Upper lobe of right lung (tissue), 1 donor: ENCODE results near the gene PPTC7. TPM values are rescaled to one million over a fixed set of nuclear protein-coding genes. Genes with fewer than 3 reads are reported as not detected.

Source experiments
- ATAC-seq: fragments of 200-7000 bp; cut with Tn5 transposase; one replicate; pipeline ENCODE4 v1.9.1; 2020; ENCODE audit warnings: mild to moderate bottlenecking, moderate library complexity
- DNase-seq: peaks from one replicate; pipeline ENCODE4 v3.0.0-alpha.2; 2020
- H3K27ac ChIP-seq: fragments of 200-600 bp; one replicate; pipeline ENCODE4 v1.8.0; 2022
- H3K27me3 ChIP-seq: fragments of 200-600 bp; one replicate; pipeline ENCODE4 v1.8.0; 2022; ENCODE audit warnings: mild to moderate bottlenecking
- H3K36me3 ChIP-seq: fragments of 200-600 bp; one replicate; pipeline ENCODE4 v1.8.0; 2022
- H3K4me1 ChIP-seq: fragments of 200-600 bp; one replicate; pipeline ENCODE4 v1.8.0; 2022
- H3K4me3 ChIP-seq: fragments of 200-600 bp; one replicate; pipeline ENCODE4 v1.8.0; 2022; ENCODE audit warnings: mild to moderate bottlenecking
- H3K9me3 ChIP-seq: fragments of 200-600 bp; one replicate; pipeline ENCODE4 v1.8.0; 2022
- intact Hi-C: fragments of 100-400 bp; cut with DNase I; formaldehyde crosslinking; loops from one replicate; pipeline ENCODE4 v1.11.0; 2022
- total RNA-seq: library from RNA; stranded (reverse); fragmentation: NEBNext Ultra II Directional; extraction: Animal tissue kit (Norgen Biotek cat#: 25700); gene quantifications from one replicate; pipeline ENCODE4 v1.2.1, GENCODE V29; 2021
- TF ChIP-seq, protein P1 (sequence below): fragments of 200-600 bp; IDR thresholded peaks from one replicate; pipeline ENCODE4 v1.8.0; 2022; ENCODE audit warnings: antibody characterized with exemption
- donor health status: DM: no; HTN: yes; CAD: no; lungs with severe emphysema.

PPTC7 gene
- total RNA-seq, 1 donor from 2014 or later, result 26.4 TPM

DNA sequence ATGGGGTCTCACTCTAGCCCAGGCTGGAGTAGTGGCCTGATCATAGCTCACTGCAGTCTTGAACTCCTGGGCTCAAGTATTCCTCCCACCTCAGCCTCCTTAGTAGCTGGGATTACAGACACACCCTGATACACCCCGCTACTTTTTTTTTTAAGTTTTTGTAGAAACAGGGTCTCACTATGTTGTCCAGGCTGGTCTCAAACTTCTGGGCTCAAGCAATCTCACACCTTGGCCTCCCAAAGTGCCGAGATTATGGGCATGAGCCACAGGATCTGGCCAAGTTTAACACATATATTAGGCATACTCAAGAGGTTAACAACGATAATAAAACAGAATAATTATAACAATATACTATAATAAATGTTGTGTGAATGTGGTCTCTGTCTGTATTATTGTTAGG, 25.8 kb downstream of the PPTC7 start:
- intact Hi-C loops, result no loop called here
- H3K36me3 ChIP-seq, result no peaks in the 10 kb centered on the region
- H3K27me3 ChIP-seq, result no peaks in the 10 kb centered on the region
- ATAC-seq (no peak), DNase-seq (no peak)
- no peaks in the 10 kb centered on the region for H3K9me3 ChIP-seq
- no peak overlapping the region for H3K4me3 ChIP-seq
- H3K4me1 ChIP-seq, result peaks cover 24% of the 10 kb centered on the region
- TF ChIP-seq, protein P1, sequence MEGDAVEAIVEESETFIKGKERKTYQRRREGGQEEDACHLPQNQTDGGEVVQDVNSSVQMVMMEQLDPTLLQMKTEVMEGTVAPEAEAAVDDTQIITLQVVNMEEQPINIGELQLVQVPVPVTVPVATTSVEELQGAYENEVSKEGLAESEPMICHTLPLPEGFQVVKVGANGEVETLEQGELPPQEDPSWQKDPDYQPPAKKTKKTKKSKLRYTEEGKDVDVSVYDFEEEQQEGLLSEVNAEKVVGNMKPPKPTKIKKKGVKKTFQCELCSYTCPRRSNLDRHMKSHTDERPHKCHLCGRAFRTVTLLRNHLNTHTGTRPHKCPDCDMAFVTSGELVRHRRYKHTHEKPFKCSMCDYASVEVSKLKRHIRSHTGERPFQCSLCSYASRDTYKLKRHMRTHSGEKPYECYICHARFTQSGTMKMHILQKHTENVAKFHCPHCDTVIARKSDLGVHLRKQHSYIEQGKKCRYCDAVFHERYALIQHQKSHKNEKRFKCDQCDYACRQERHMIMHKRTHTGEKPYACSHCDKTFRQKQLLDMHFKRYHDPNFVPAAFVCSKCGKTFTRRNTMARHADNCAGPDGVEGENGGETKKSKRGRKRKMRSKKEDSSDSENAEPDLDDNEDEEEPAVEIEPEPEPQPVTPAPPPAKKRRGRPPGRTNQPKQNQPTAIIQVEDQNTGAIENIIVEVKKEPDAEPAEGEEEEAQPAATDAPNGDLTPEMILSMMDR, result no peak
- no peak overlapping the region for H3K27ac ChIP-seq

DNA sequence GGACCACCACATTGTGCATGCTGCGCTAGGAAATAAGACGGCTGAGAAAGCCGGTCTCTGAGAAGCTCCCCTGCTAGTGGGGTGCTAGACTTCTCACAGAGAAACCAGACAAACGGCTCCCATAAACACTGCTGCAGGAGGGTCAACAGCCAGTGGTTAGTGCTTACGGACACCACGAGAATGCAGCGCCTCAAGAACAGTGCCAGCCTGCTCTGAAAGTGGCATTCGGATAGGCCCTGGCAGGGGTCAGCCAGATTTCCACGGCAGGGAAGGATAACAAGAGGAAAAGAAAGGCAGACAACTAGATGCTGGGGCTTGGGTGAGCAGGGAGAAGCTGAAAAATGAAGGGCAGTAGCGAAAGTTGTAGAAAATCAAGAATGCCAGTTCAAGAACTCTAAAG, 26.4 kb downstream of the PPTC7 start:
- DNase-seq (no peak), ATAC-seq (no peak)
- TF ChIP-seq, protein P1, result no peak
- peaks cover 3% of the 10 kb centered on the region for H3K36me3 ChIP-seq
- peaks cover 25% of the 10 kb centered on the region for H3K4me1 ChIP-seq
- no peak overlapping the region for H3K4me3 ChIP-seq
- intact Hi-C loops, result no loop called here
- H3K9me3 ChIP-seq, result no peaks in the 10 kb centered on the region
- H3K27ac ChIP-seq, result no peak overlapping the region
- H3K27me3 ChIP-seq, result no peaks in the 10 kb centered on the region

DNA sequence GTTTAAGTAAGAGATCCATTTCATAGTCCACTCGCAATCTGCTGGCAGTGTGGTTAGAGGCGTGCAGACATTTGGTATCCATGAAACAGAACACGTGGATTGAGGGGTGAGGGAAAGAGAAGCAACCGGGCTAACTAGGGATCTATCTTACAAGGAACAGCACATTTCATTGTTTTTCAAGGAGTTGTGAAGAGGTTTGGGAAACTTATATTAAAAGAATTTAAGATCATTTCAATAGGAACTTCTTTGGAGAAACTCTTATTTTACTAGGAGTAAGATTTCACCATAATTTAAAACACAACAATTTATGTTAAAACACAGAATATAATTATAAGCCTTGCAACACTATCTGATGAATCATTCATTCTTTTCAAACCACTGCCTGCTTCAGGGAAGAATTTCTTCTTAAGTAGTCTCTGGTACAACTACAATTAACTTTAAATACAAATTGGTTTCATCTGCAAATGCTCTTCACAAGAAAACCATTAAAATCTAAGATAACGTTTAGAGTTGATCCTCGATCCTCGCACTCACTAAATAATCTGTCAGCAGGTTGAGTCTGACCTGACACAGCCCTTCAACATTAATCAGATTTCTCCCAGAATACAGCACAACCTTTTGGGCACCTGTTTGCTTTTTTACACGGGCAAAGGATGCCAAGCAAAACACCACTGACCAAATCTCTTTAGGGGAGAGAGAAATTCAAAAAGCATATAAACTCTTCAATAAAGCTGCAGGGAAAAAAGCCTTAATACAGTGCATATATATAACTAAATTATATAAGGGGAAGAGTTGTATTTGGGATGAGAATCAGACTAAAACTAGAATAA, 27.3 kb downstream of the PPTC7 start:
- Histone ChIP-seq H3K9me3 (no peaks in the 10 kb centered on the region), H3K4me3 (no peak overlapping the region), H3K4me1 (peaks cover 23% of the 10 kb centered on the region), H3K27me3 (no peaks in the 10 kb centered on the region), H3K27ac (no peak overlapping the region), H3K36me3 (peaks cover 12% of the 10 kb centered on the region)
- TF ChIP-seq, protein P1, result no peak
- intact Hi-C loops, result no loop called here
- DNase-seq (no peak), ATAC-seq (peak; percentile 69)

DNA sequence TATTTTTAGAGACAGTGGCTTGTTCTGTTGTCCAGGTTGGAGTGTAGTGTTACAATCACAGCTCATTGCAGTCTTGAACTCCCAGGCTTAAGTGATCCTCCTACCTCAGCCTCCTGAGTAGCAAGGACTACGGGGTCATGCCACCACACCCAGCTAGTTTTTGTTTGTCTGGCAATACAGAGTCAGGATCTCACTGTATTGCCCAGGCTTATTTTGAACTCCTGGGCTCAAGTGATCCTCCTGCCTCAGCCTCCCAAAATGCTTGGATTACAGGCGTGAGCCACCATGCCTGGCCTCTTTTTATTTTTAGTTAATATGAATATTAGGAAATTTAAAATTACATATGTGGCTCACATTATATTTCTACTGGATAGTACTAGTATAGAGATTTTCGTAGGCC, 28.9 kb downstream of the PPTC7 start:
- DNase-seq (no peak), ATAC-seq (no peak)
- H3K27me3 ChIP-seq, result no peaks in the 10 kb centered on the region
- peaks cover 23% of the 10 kb centered on the region for H3K4me1 ChIP-seq
- H3K9me3 ChIP-seq, result no peaks in the 10 kb centered on the region
- peaks cover 20% of the 10 kb centered on the region for H3K36me3 ChIP-seq
- intact Hi-C loops, result no loop called here
- TF ChIP-seq, protein P1, result no peak
- H3K4me3 ChIP-seq, result no peak overlapping the region
- no peak overlapping the region for H3K27ac ChIP-seq

DNA sequence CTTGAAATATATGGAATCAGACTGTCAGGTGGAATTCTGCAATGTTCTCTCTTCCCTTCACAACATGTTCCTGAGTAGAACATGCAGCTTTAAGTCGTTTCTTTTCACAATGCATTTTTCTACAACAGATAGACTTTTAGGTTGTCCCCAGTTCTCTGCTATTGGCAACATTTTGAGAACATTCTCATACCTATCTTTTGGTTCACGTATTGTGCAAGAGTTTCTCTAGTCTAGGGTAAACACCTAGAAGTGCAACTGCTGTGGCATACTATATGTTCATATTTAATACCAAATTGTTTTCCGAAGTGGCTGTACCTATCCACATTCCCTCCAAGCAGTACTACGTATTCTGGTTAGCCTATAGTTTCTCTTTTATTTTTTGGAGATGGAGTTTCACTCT, 32.1 kb downstream of the PPTC7 start:
- no peaks in the 10 kb centered on the region for H3K9me3 ChIP-seq
- peaks cover 22% of the 10 kb centered on the region for H3K4me1 ChIP-seq
- H3K27ac ChIP-seq, result no peak overlapping the region
- H3K36me3 ChIP-seq, result peaks cover 20% of the 10 kb centered on the region
- DNase-seq (no peak), ATAC-seq (no peak)
- no peaks in the 10 kb centered on the region for H3K27me3 ChIP-seq
- TF ChIP-seq, protein P1, result no peak
- no peak overlapping the region for H3K4me3 ChIP-seq
- intact Hi-C loops, result no loop called here
